Measurements from ENCODE around the gene CARMIL1. TPM values are rescaled to one million over a fixed set of nuclear protein-coding genes. Genes with fewer than 3 reads are reported as not detected.

The CARMIL1 gene
- total and polyA plus RNA-seq, 10 donors = 3.7 to 34.8 (median 9.3) TPM

DNA sequence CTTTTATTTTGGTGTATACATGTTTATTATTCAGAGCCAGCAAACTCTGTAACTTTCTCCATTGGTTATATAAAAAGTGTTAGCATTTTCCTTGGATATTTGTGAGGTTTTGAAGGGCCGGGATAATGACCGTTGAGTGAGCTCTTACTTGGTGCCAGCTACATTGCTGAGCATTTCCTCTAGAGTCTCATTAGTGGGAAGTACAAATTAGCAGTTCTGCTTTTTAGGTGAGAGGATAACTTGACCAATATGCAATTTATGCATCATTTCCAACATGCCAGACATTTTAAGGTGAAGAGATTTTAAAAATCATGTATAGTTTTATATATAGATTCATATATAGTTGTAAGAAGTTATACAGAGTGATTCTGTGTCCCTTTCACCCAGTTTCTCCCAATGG, 84.3 kb downstream of the CARMIL1 start:
- 17 to 33% (median 29%) methylated on average over 2 of the region's 2 CpGs for WGBS, 5 donors
- intact Hi-C loops (cut with DNase I; ENCODE audit: low total_unique reads) = no loop called here
- DNase-seq = no peak
- H3K27ac ChIP-seq = no peak overlapping the region
- no peak overlapping the region for H3K4me3 ChIP-seq
- H3K36me3 ChIP-seq = no peaks in the 10 kb centered on the region
- peaks cover 2 to 61% (median 32%) of the 10 kb centered on the region in 6 donors for H3K4me1 ChIP-seq
- no peaks in the 10 kb centered on the region for H3K9me3 ChIP-seq
- no peak for TF ChIP-seq POLR2AphosphoS5 (IDR thresholded peaks at IDR 0.05)
- TF ChIP-seq POLR2A (IDR thresholded peaks at IDR 0.05) = no peak
- TF ChIP-seq, protein P1, sequence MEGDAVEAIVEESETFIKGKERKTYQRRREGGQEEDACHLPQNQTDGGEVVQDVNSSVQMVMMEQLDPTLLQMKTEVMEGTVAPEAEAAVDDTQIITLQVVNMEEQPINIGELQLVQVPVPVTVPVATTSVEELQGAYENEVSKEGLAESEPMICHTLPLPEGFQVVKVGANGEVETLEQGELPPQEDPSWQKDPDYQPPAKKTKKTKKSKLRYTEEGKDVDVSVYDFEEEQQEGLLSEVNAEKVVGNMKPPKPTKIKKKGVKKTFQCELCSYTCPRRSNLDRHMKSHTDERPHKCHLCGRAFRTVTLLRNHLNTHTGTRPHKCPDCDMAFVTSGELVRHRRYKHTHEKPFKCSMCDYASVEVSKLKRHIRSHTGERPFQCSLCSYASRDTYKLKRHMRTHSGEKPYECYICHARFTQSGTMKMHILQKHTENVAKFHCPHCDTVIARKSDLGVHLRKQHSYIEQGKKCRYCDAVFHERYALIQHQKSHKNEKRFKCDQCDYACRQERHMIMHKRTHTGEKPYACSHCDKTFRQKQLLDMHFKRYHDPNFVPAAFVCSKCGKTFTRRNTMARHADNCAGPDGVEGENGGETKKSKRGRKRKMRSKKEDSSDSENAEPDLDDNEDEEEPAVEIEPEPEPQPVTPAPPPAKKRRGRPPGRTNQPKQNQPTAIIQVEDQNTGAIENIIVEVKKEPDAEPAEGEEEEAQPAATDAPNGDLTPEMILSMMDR (IDR thresholded peaks at IDR 0.05 in 8 of 11, conservative IDR thresholded peaks at IDR 0.05 in 3 of 11) = no peak
- H3K27me3 ChIP-seq (replicated peaks in 1 of 7) = no peaks in the 10 kb centered on the region

DNA sequence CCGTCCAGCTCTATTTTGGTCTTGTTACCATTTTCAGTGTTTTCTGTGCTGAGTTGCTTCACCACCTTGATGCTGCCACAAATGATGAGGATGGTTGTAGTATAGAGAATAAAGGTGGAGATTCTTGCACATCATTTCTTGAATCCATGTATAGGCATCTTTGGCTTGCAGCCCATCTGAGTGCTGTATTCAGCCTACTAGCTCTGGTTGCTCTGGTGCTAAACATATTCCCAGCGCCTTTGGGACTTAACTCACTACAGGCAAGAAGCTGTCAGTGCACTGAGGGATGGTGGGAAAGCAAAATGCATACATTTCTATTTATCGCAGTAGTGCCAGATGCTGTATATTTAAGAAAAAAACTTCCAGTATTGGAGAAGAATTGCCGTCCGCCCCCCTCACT, 86.0 kb downstream of the CARMIL1 start:
- Histone ChIP-seq H3K4me1 (peaks cover 2 to 66% (median 43%) of the 10 kb centered on the region in 6 donors), H3K4me3 (no peak overlapping the region), H3K27ac (no peak overlapping the region), H3K36me3 (no peaks in the 10 kb centered on the region), H3K27me3 (replicated peaks in 1 of 7) (no peaks in the 10 kb centered on the region), H3K9me3 (no peaks in the 10 kb centered on the region)
- intact Hi-C loops (cut with DNase I; ENCODE audit: low total_unique reads) = no loop called here
- TF ChIP-seq, protein P1 (IDR thresholded peaks at IDR 0.05 in 8 of 11, conservative IDR thresholded peaks at IDR 0.05 in 3 of 11) = no peak
- TF ChIP-seq POLR2A (IDR thresholded peaks at IDR 0.05) (no peak), POLR2AphosphoS5 (IDR thresholded peaks at IDR 0.05) (no peak)
- no peak for DNase-seq
- 95 to 99% (median 97%) methylated on average over 5 of the region's 5 CpGs for WGBS, 5 donors

DNA sequence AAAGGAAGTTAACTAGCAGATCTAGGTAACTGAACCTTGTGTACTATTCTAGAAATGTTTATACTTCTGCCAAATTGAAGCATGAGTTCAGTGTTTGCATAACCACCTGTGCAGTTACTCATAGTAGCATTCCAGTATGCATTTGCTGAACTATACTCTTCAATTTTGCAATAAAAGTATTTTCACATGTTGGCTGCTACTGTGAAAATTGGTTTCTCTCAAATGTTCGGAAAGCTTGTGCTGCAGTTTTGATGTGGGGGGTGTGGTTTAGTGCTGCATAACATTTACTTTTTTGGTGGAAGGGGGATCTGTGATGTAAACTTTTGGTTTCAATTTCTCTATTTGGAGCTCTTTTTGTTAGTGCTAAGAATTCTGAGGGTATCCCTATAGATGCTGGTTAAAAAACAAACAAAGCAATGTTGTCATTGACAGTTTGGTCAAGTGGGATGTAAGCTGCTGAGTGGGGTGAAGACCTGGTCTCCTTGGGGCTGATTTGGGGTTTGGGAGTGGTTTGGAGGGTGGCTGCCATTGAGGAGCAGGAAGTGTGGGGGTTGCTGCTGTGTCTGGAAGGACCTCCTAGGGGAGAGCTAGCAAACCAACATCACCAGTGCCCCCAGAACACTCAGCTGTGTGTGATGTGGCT, 87.8 kb downstream of the CARMIL1 start:
- 16 to 39% (median 23%) methylated on average over 1 of the region's 1 CpG for WGBS, 5 donors
- TF ChIP-seq POLR2A (IDR thresholded peaks at IDR 0.05) (no peak), POLR2AphosphoS5 (IDR thresholded peaks at IDR 0.05) (no peak)
- TF ChIP-seq, protein P1 (IDR thresholded peaks at IDR 0.05 in 8 of 11, conservative IDR thresholded peaks at IDR 0.05 in 3 of 11) = no peak
- Histone ChIP-seq H3K27ac (peak overlapping the region in 6 of 8 donors; percentile 41 to 86 (median 66)), H3K4me3 (peak overlapping the region in 2 of 8 donors; percentile 12 to 51), H3K4me1 (peaks cover 2 to 71% (median 44%) of the 10 kb centered on the region in 6 donors), H3K27me3 (replicated peaks in 1 of 7) (no peaks in the 10 kb centered on the region), H3K36me3 (no peaks in the 10 kb centered on the region), H3K9me3 (no peaks in the 10 kb centered on the region)
- intact Hi-C loops (cut with DNase I; ENCODE audit: low total_unique reads) = no loop called here
- no peak for DNase-seq

DNA sequence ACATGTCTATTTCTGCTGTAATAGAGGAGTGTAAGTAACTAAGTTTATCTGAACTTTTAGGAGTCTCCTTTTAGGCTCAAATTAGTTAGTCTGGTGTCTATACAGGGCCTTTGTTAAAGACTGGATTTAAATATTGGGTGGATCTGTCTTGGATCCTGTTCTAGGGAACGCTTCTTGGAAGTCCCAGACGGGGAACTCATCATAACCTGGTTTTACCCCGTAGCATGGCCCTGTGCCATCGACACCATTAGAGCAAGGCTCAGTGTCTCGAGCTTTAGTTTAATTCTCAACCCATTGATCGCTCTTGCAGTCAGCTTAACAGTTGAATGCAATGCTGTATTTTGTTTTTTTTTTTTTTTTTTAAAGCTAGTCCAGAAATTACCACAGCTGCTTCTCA, 89.9 kb downstream of the CARMIL1 start:
- WGBS, 5 donors = 77 to 92% (median 86%) methylated on average over 6 of the region's 6 CpGs
- TF ChIP-seq, protein P1 (IDR thresholded peaks at IDR 0.05 in 8 of 11, conservative IDR thresholded peaks at IDR 0.05 in 3 of 11) = no peak
- TF ChIP-seq POLR2A (IDR thresholded peaks at IDR 0.05) (no peak), POLR2AphosphoS5 (IDR thresholded peaks at IDR 0.05) (no peak)
- Histone ChIP-seq H3K4me1 (peaks cover 2 to 62% (median 40%) of the 10 kb centered on the region in 6 donors), H3K36me3 (no peaks in the 10 kb centered on the region), H3K27ac (peak overlapping the region in 5 of 8 donors; percentile 26 to 76 (median 41)), H3K27me3 (replicated peaks in 1 of 7) (no peaks in the 10 kb centered on the region), H3K4me3 (no peak overlapping the region), H3K9me3 (no peaks in the 10 kb centered on the region)
- no peak for DNase-seq
- intact Hi-C loops (cut with DNase I; ENCODE audit: low total_unique reads) = no loop called here

Data from spleen (tissue), 11 donors.